RPMI8226 (cell line): ENCODE results near the gene KLHL41.

Experiments used
- DNase-seq: peaks from one replicate; pipeline ENCODE4 v3.0.0-alpha.2; 2015

KLHL41 gene

DNA sequence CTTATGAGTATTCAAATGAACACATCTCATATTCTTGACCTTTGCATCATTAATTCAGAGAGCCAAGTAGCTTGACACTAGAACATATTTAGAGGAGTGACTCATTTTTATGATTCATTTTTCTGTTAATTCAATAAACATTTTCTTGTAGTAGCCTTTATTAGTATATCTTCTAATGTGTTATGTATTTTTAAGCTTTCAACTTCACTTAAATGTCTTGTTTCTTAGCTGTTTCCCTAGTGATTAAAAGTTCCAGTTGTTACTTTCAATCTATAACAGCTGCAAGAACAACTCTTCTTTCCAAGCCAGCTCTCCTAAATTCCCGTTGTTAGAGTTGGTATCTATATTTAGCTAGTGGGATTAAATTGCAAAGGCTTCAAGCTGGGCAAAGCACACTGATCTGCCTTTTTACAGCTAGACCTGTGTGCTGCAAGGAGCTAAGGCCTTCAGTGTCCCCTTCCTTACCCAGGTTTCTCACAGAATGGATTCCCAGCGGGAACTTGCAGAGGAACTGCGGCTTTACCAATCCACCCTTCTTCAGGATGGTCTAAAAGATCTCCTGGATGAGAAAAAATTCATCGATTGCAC, at the start of gene KLHL41:
Gene KLHL41 (plus strand): TSS at position 405 of the 588 bp plus-strand sequence. CDS start 77 bp downstream, at position 482.
- no peak for DNase-seq

DNA sequence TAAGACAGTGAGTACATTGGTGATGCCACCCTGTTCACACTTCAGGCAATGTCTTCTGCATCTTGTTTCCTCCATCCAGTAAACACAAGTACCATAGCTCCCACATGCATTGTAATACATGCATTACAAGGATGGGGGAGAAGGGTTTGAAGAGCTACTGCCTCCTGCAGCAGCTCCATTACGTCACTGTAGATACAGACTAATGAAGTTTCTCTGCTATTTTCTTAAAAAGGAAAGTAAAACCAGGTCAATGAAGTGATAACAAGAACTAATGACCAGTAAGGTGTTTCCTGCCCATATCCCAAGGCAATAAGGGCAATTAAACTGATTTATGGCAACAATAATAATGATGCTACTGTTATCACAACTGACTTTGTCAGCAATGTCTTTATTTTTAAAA, 48.4 kb upstream of the KLHL41 start:
- DNase-seq, result no peak

DNA sequence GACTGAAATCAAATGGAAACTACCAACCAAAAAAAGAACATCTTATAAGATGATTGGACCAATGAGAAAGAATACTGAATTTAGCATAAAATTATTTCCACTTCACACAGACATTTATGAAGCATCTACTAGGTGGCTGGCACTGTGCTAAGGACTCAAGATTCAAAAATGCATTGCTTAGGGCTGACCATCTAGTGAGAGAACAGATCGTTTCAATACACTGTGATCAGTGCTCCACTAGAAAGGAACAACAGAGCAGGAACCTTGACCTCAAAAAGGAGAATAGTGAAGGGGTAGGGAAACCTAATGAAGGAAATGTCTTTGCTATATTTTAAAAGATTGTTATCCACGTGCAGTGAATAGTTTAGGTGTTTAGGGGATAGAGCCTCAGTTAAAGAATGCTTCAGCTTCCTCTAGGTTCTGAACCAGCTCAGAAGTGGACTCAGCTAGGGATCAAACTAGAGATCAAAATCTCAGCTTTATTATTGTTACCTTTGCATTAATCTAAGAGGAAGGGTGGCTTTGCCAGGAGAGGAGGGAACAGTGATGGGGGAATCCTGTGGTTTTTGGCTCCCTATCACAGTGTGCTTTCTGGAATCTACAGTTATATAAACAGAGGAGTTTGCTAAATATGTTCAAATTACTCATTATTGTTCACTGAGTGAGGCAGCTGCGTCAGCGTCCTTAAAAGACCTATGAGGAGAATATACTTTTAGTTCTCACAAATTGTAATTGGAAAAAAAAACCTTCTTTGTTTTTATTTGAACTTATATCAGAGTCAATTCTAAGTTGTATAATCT, 46.4 kb upstream of the KLHL41 start:
- no peak for DNase-seq

DNA sequence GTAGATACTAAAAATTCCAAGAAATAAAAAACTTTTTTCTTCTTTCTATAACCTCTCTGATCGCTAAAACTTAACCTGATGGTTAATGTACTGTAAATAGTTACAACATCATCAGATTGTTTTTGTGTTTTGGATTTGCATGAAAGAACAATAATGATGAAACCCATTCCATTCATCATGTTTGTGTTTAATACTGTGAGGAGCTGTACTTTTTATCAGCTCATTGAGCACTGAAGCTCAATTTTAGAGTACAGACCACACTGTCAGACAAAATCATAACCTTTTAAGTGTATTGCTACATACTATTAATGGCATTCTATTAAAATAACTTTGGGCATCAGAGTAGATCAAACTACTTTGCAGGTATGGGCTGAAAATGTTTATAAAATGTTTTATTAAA, 45.0 kb upstream of the KLHL41 start:
- DNase-seq, result no peak

DNA sequence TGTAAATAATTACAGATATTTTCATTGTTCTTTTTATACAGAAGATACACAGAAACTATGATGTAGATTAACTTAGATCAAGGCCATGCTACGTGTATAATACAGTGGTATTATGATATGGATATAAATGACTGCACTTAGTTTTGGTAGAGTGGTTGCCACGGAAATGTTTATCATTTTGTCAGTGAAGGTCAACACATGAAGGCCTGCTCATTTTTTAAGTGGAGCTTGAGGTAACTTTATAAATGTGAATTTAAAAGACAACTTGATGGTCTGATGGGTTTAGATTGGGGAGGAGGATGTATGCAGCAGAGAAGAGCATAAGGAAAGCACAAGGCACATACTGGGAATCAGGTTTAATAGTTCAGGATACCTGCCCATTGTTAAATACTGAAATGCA, 44.6 kb upstream of the KLHL41 start:
- DNase-seq, result no peak

DNA sequence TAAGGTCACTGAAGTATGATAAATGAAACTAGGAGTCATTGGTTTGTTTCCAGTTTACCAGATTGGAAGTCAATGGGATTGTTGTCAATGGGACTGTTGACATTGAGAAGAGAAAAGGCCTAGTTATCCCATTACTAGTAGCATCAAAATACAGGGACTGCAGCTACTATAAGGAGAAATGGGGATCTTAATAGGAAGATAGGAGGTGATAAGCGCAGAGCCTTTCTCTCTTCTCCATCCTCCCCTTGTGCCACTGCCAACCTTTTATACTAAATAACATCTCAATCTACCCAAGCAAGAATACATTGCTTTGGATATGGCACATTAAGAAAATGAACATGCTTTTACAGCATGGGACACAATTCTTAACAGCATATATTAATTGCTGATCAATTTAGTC, 40.7 kb upstream of the KLHL41 start:
- no peak for DNase-seq

DNA sequence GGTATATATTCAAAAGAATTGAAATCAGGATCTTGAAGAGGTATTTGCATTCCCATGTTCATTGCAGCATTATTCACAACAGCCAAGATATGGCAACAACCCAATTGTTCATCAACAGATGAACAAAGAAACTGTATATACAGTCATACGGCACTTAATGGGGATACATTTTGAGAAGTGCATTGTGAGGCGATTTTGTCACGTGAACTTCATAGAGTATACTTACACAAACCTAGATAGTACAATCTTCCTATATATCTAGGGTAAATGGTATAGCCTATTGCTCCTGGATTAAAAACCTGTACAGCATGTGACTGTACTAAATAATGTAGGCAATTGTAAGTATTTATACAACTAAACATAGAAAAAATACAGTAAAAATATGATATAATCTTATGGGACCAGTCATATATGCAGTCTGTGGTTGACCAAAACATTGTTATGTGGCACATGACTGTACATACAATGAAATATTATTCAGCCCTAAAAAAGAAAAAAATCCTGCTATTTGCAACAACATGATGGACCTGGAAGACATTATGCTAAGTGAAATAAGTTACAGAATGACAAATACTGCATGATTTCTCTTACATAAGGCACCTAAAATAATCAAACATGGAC, 39.4 kb upstream of the KLHL41 start:
- DNase-seq, result no peak

DNA sequence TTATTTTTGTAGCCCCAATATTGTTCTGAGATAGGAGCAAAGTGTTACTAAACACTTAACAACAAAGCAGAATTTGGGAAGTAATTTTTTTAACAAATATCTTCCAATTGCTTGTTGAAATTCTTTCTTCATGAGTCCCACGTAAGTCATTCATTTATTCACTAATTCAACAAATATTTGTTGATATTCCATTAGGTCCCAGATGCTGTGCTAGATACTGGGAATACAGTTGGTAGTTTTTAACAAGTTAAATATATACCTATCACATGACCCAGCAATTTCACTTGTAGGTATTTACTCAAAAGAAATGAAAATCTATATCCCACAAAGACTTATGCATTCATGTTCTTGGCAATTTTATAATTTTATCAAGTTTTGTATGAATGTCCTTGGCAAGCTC, 37.3 kb upstream of the KLHL41 start:
- DNase-seq, result no peak

DNA sequence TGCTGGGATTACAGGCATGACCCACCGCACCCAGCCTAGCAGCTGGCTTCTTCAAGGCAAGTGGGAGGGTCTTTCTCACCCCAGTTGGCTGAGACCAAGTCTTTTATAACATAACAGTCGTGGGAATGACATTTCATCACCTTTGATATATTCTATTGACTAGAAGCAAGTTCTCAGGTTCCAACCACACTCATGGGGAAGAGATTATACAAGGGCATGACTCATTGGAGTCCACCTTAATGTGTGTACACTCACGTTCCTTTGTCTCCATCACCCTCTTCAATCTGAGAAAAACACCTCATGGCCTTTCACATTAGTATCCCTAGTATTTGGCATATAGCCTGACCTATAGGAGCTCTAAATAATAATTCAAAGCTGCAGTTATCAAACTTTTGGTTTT, 33.0 kb upstream of the KLHL41 start:
- no peak for DNase-seq

DNA sequence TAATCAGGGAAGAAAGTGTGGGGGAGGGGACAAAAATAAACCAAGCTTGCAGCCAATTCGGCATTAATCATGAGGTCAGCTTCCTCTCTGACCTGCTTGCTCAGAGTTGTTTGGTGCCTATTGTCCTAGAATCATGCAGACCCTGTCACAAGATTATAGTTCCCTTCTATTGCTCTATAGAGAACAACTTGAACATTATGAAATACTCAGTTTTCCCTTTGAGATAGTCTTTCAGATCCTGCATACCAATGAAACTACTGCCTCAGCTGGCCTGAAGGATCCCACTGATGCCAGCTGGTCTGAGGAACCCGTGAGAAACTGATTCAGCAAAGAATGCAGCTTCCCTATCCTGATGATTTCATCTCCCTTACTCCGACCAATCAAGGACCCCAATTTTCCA, 31.2 kb upstream of the KLHL41 start:
- DNase-seq, result no peak

DNA sequence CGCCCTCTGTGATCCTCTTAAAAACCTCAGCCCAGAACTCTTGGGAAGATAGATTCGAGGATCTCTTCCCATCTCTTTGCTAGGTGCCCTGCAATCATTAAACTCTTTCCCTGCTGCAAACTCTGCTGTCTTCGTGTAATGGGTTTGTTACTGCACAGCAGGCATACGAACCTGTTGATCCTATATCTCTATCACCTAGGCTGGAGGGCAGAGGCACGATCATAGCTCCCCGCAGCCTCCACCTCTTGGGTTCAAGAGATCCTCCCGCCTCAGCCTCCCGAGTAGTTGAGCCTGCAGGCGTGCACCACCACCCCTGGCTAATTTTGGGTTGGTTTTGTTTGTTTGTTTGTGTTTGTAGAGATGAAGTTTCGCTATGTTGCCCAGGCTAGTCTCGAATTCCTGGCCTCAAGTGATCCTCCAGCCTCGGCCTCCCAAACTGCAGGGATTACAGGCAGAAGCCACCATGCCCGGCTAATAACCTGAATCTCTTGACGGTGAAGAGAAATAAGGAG, 30.7 kb upstream of the KLHL41 start:
- no peak for DNase-seq

DNA sequence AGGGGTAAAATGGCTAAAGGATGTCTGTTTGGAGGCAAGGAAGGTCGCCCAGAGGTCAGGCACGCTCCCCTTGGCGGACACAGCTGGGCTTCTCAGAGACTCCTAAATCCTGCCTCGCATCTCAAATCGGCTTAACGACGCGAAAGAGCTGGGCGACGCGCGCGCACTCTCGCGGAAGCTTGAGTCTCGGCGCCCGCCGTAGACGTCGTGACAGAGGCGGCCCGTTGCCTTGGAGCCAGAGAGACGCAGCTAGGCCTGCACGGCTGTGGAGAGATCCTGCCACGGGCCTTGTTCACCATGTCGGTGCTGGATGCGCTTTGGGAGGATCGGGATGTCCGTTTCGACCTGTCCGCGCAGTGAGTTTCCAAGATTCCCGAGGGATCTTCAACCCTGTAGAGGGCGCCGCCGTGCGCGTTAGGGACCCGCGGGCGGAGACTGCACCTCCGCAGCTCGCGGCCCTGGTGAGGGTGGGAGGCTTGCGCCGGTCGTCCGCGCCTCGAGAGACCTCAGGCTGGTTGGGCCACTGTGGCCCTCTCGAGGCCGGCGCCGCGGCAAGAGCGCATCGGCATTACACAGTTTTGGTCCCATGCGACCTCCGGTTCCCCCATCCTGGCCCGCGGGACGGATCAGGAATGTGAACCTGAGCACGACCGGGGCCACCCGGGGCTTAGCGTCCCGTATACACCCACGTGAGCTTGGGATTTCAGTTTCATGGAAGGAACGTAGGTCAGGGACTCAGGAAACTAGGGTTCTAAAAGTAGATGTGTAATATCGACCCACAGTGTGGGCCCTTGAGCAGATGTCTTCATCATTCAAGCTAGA, 30.0 kb upstream of the KLHL41 start, which contains the start of gene BBS5:
Gene BBS5 (plus strand): TSS at position 238 of the 822 bp plus-strand sequence. CDS start 60 bp downstream, at position 298.
- DNase-seq, result peak; percentile 24

DNA sequence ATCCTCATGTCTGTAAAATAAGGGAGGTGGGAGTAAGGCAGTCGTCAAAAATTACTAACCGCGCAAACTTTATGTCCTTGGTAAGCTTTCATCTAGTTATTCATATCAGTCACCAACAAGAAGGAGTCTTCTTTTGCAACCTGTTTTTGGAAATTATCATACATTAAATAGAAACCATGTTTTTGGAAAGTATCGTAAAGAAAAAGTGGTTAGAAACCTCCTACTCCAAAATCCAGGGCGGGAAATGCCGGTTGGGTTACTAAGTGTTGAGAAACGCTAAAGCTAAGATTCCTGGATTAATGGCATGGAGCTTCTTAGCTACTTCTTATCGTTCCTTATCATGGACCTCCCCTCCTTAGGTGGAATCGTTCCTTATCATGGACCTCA, 29.4 kb upstream of the KLHL41 start:
- DNase-seq, result no peak

DNA sequence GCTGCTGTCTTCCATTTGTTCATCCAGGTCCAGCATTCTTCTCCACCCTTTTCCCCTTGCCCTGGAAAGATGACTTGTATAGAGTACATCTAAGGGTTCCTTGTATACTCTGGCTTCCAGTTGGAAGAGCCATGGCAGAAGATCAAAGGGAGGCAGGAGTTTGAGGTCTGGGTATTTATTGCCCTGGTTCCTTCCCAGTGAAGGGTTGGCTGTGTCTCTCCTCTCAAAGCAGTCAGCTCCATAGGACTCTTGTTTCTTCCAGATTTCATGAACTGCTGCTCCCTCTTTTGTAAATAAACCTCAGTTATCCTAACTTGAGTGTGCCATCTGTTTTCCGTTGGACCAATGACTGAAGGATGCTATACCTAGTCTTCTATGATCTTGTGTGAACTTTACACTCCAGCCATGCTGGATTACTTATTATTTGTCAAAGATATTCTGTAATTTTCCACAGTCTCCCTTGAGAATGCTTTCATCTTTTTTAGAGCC, 23.8 kb upstream of the KLHL41 start:
- DNase-seq, result no peak

DNA sequence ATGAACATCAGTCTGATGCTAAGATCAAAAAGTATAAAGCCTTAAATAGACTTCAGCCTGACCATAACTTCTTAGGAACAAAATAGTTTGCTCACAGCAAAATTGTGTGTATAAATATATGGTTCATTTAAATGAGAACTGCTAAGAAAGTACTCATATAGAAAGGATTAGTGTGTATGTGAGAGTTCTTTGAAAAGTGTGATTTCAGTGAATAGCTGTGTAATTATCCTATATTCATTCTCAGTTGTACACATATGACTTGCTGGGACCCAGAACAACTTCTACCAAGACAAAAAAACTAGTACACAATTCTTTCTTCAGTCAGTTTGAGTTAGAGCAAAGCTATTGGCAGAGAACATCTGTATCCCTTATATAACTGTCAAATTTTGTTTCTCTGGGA, 23.0 kb upstream of the KLHL41 start:
- no peak for DNase-seq

DNA sequence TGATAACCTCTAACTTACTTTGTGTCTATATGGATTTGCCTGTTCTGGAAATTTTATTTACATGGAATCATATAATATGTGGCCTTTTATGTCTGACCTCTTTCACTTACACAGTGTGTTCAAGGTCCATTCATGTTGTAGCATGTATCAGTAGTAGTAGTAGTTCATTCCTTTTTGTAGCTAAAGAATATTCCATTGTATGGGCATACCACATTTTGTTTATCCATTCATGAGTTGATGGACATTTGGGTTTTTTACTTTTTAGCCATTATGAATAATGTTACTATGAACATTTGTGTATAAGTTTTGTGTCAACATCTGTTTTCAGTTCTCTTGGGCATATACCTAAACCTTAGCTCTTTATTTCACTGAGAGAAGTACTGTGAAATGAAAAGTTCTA, 18.7 kb upstream of the KLHL41 start:
- no peak for DNase-seq

DNA sequence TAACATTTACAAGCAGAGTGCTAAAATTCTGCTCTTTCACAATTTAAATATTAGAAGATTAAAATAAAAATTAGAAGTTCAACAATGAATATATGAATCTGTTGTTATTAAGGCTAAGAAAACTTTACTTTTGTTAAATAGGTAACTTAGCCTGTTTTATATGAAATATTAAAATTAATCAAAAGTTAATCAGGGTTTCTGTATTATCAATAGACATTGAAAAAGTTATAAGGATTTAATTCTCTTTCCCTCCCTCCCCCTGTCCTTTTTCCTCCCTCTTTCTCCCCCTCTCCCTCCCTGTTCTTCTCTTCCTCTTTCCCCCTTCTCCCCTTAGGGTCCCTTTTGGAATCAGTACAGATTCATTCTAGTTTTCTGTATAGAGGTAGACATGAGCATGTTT, 18.1 kb upstream of the KLHL41 start:
- no peak for DNase-seq

DNA sequence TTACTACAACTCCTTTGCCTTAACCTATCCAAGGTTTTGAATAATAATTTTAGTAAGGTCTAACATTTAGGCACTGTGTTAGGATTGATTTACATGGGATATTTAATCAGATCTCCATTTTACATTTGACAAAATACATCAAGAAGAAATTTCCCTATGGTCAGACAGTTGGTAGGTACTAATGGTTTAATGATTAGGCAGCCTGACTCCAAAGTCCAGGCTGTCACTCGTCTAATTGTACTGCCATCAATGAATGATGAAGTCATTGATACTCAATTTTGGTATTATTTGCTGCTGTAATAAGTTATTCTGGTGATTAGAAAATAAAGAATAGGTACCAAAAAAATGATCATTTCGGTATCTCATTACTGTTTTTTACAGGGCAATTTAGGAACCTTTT, 16.1 kb upstream of the KLHL41 start:
- DNase-seq, result no peak

DNA sequence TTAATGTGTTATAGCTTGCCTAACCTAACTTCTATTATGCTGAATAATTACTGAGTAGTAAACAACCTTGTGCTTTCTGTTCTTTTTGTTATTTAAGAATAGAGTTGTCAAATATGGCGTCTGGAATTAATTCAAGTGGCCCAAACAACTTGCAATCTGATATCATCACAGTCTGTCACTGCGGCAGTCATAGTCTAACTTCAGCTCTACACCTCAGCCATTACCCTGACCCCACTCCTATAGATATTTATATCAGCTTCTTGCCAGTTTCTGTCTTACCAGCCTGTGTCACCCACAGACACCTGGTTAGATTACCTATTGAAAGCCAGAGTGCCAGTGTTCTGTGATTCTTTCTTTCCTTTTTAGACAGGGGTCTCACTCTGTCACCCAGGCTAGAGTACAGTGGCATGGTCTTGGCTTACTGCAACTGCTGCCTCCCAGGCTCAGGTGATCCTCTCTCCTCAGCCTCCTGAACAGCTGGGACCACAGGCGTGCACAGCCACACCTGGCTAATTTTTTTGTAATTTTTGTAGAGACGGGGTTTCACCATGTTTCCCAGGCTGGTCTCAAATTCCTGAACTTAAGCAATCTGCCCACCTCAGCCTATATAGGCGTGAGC, 14.1 kb upstream of the KLHL41 start:
- DNase-seq, result no peak

DNA sequence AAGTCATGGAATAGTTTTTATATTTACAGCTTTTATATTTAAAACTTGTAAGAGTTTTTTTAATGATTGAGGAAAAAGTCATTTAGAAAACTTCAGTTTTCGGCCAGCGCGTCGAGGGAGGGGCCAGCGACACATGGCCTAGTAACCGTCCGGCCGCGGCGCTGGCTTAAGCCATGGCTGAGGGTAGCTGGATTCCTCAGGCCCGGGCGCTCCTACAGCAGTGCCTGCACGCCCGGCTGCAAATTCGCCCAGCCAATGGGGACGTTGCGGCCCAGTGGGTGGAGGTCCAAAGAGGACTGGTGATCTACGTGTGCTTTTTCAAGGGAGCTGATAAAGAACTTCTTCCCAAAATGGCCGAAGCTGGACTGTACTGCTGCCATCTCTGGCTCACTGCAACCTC, 4.9 kb upstream of the KLHL41 start:
- no peak for DNase-seq

DNA sequence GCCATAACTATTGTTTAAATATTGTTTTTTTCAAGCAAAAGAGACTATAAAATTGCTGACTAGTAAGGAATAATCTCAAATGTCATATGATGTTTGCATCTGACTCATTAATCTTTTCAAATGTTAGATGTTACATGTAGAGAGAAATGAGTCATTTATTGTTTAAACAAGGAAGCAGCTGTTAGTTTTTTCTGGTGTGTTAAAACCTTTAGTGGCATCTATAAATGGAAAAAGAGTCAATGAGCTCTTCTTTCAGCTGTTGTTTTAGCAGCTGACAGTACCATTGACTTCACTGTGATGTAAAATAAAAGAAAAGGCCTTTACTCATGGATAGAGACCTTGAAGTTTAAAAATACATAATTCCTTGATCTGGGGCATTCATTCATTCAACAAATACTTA, 1.8 kb upstream of the KLHL41 start:
- DNase-seq, result no peak

DNA sequence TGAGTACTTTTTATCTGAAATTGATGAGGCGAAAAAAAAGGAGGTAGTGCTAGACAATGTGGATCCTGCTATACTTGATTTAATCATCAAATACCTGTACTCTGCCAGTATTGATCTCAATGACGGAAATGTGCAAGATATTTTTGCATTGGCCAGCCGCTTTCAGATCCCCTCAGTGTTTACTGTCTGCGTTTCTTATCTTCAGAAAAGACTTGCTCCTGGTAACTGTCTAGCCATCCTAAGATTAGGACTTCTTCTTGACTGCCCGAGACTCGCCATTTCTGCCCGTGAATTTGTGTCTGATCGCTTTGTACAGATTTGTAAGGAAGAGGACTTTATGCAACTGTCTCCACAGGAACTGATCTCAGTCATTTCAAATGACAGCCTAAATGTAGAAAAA, 453 bp downstream of the KLHL41 start:
- DNase-seq, result no peak

DNA sequence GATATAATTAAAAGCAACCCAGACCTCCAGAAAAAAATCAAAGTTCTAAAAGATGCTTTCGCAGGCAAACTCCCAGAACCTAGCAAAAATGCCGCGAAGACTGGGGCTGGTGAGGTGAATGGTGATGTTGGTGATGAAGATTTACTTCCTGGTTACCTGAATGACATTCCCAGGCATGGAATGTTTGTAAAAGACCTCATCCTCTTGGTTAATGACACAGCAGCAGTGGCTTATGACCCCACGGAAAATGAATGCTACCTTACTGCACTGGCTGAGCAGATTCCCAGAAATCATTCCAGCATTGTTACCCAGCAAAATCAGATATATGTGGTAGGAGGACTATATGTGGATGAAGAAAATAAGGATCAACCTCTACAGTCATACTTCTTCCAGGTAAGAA, 994 bp downstream of the KLHL41 start:
- DNase-seq, result no peak
